Mammary epithelial cell (primary cell): ENCODE data around the gene PAX5.

Source experiments
- CTCF ChIP-seq, 2 donors: IDR thresholded peaks in 1 of 2; conservative IDR thresholded peaks in 1 of 2; 2 replicates each; pipeline ENCODE4 v1.5.1; 2011 to 2012; ENCODE audit warnings: inconsistent platforms in 2 of 2, low read length in 2 of 2, mild to moderate bottlenecking in 2 of 2, control low read depth in 1 of 2, low read depth in 1 of 2; ENCODE audit not compliant: insufficient read depth in 1 of 2; ENCODE audit errors: extremely low read depth in 1 of 2
- EZH2 ChIP-seq: IDR thresholded peaks from 2 replicates; pipeline ENCODE4 v1.6.1; 2012; ENCODE audit warnings: low read length, inconsistent platforms, borderline replicate concordance

GRCh38 chr9:36902080-36902716, 131.9 kb downstream of the PAX5 start:
- no peak for TF ChIP-seq CTCF (conservative IDR thresholded peaks at IDR 0.05 in 1 of 2, IDR thresholded peaks at IDR 0.05 in 1 of 2; ENCODE audit: extremely low read depth in 1 of 2, insufficient read depth in 1 of 2, low read depth in 1 of 2, low read length in 2 of 2)
- no peak for TF ChIP-seq EZH2
